PC-3 (cell line): ENCODE measurements around the gene CGN.

Experiments used
- CTCF ChIP-seq: fragments of 300-600 bp; sonication (generic); conservative IDR thresholded peaks from 2 replicates; pipeline ENCODE4 v1.5.1; 2017; ENCODE audit warnings: antibody characterized with exemption, low read depth, mild to moderate bottlenecking, low read length
- EZH2 ChIP-seq: fragments of 300-600 bp; sonication (generic); IDR thresholded peaks from one replicate; pipeline ENCODE4 v1.6.1; 2017; ENCODE audit warnings: antibody characterized with exemption, mild to moderate bottlenecking, low read length; ENCODE audit not compliant: unreplicated experiment

DNA sequence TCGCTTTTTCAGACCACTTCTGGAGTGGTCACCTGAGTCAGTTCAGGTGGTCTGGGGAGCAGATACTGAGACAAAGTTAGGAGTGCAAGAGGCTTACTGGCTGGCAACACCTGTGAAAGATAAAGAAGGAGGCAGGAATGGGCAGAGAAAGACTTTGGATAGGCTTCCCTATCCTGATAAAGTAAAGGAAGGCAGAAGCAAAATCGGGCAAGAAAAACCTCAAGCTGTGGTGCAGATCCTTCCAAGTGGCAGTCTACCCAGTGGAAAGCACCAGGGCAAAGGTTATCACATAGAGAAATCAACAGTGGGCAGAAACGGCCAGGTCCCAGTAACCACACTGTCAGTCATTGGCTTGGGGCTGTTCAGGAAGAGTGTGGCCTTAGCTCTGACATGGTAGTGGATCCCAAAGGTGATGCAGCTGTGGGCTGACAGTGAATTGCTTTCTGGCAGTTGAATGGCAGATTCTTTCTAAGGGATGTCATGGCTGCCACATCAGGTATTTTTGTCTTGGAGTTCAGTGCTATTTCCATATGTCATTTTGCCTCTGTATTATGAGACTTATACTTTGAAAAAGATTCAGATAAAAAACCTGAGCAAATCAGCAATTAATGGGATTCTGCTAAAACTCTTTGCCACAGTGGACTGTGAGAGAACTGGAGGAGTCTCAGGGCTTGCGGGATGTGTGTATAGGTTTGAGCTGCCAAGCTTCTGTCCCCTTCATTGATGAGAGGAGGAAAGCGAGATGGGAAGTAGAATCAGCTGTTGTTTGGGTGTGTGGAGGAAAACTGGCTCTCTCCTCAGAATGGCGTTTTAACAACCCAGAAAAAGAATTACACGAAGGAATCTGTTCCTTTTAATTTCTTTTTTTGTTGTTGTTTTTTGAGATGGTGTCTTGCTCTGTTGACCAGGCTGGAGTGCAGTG, 8.1 kb upstream of the CGN start:
- TF ChIP-seq CTCF (no peak), EZH2 (no peak)
